SK-N-SH (cell line): Measurements from ENCODE around the gene C17orf50. TPM values are rescaled to one million over a fixed set of nuclear protein-coding genes. Genes with fewer than 3 reads are reported as not detected.

Experiments used
- CTCF ChIA-PET: fragments of 300-600, 350-600 bp; formaldehyde crosslinking; extraction: SDS; loops from one replicate; lab custom pipeline; 2021; lab: Yijun Ruan, JAX
- POLR2A ChIA-PET: fragments of 350-600 bp; sonication (Branson Sonifier 250); formaldehyde crosslinking; extraction: SDS; loops from one replicate; lab custom pipeline; 2020; ENCODE audit warnings: antibody characterized with exemption, inconsistent platforms; lab: Yijun Ruan, JAX
- DNase-seq: peaks from one replicate; pipeline ENCODE4 v3.0.0; 2012
- H2AFZ ChIP-seq: fragments of 200-600 bp; sonication (generic); 2 replicates; pipeline ENCODE4 v1.8.1; 2016; ENCODE audit warnings: antibody characterized with exemption, mild to moderate bottlenecking, low read depth
- H3F3A ChIP-seq: fragments of 200-600 bp; sonication (generic); replicated peaks from 2 replicates; pipeline ENCODE3; 2016; ENCODE audit warnings: antibody characterized with exemption, mild to moderate bottlenecking; ENCODE audit not compliant: insufficient read depth
- H3K27ac ChIP-seq, 2 experiments: fragments of 200-500 bp in 1 of 2; fragments of 200-600 bp in 1 of 2; sonication (Bioruptor generic) in 1 of 2; sonication (generic), shearing (Covaris generic) in 1 of 2; 2 replicates each; pipeline versions ENCODE4 v1.5.1 to v1.6.1; 2014 to 2016; ENCODE audit warnings: low read depth in 2 of 2, inconsistent platforms in 1 of 2, low read length in 1 of 2, mild to moderate bottlenecking in 1 of 2, mixed read lengths in 1 of 2
- H3K27me3 ChIP-seq: fragments of 200-600 bp; sonication (generic), shearing (Covaris generic); 2 replicates; pipeline ENCODE4 v1.6.1; 2016; ENCODE audit warnings: mixed run types; ENCODE audit not compliant: insufficient read depth
- H3K36me3 ChIP-seq, 2 experiments: fragments of 200-500 bp in 1 of 2; fragments of 200-600 bp in 1 of 2; sonication (Bioruptor generic) in 1 of 2; sonication (generic) in 1 of 2; replicated peaks in 1 of 2; 2 replicates each; pipeline versions ENCODE3 to v1.5.1; 2014 to 2016; ENCODE audit warnings: low read length in 1 of 2, mild to moderate bottlenecking in 1 of 2; ENCODE audit not compliant: insufficient read depth in 2 of 2, control insufficient read depth in 1 of 2
- H3K4me1 ChIP-seq, 2 experiments: fragments of 200-500 bp in 1 of 2; fragments of 200-600 bp in 1 of 2; sonication (Bioruptor generic) in 1 of 2; sonication (generic), shearing (Covaris generic) in 1 of 2; 2 replicates each; pipeline versions ENCODE4 v1.5.1 to v1.6.1; 2014 to 2016; ENCODE audit warnings: low read depth in 1 of 2, low read length in 1 of 2, mixed run types in 1 of 2; ENCODE audit not compliant: insufficient read depth in 2 of 2, control insufficient read depth in 1 of 2
- H3K4me2 ChIP-seq: fragments of 200-600 bp; sonication (generic), shearing (Covaris generic); 2 replicates; pipeline ENCODE4 v1.6.1; 2017; ENCODE audit warnings: mixed run types
- H3K4me3 ChIP-seq, 2 experiments: fragments of 200-500 bp in 1 of 2; fragments of 200-600 bp in 1 of 2; sonication (Bioruptor generic) in 1 of 2; sonication (generic), shearing (Covaris generic) in 1 of 2; 2 replicates each; pipeline versions ENCODE4 v1.5.1 to v1.8.1; 2014 to 2016; ENCODE audit warnings: low read depth in 2 of 2, inconsistent platforms in 1 of 2, low read length in 1 of 2, mild to moderate bottlenecking in 1 of 2, mixed read lengths in 1 of 2, moderate library complexity in 1 of 2
- H3K79me2 ChIP-seq: fragments of 200-600 bp; sonication (generic); 2 replicates; pipeline ENCODE4 v1.8.1; 2017; ENCODE audit warnings: mild to moderate bottlenecking; ENCODE audit not compliant: insufficient read depth
- H3K9ac ChIP-seq: fragments of 200-600 bp; sonication (generic); 2 replicates; pipeline ENCODE4 v1.6.1; 2017; ENCODE audit warnings: mixed run types
- H3K9me2 ChIP-seq: fragments of 200-600 bp; sonication (generic); 2 replicates; pipeline ENCODE4 v1.6.1; 2017; ENCODE audit warnings: mixed run types
- H3K9me3 ChIP-seq: fragments of 200-600 bp; sonication (generic); 2 replicates; pipeline ENCODE4 v1.6.1; 2017; ENCODE audit warnings: mixed run types, mild to moderate bottlenecking, moderate library complexity
- H4K20me1 ChIP-seq: fragments of 200-600 bp; sonication (generic); 2 replicates; pipeline ENCODE4 v1.6.1; 2017; ENCODE audit warnings: mild to moderate bottlenecking, mixed run types; ENCODE audit not compliant: insufficient read depth
- ELF1 ChIP-seq: IDR thresholded peaks from 2 replicates; pipeline ENCODE4 v1.4.0; 2012
- EP300 ChIP-seq, 2 experiments: IDR thresholded peaks; 2 replicates each; pipeline versions ENCODE4 v1.4.0 to v1.6.1; 2012; ENCODE audit warnings: borderline replicate concordance in 1 of 2, low read depth in 1 of 2, low read length in 1 of 2
- EZH2phosphoT487 ChIP-seq: fragments of 200-600 bp; sonication (generic); IDR thresholded peaks from 2 replicates; pipeline ENCODE4 v1.6.1; 2017; ENCODE audit warnings: low read depth, mixed run types, mild to moderate bottlenecking, antibody characterized with exemption, moderate library complexity, borderline replicate concordance
- FOXJ3 ChIP-seq: sonication (generic); formaldehyde crosslinking; IDR thresholded peaks from 2 replicates; pipeline ENCODE4 v1.5.1; 2020; ENCODE audit warnings: mild to moderate bottlenecking, missing genetic modification reagents
- GABPA ChIP-seq: IDR thresholded peaks from 2 replicates; pipeline ENCODE4 v1.4.0; 2012; ENCODE audit warnings: low read depth, mild to moderate bottlenecking
- GATA2 ChIP-seq: sonication (generic); formaldehyde crosslinking; IDR thresholded peaks from 2 replicates; pipeline ENCODE4 v1.5.0; 2020; ENCODE audit warnings: mild to moderate bottlenecking, missing genetic modification reagents
- JUND ChIP-seq: IDR thresholded peaks from 2 replicates; pipeline ENCODE4 v1.4.0; 2012
- MEF2A ChIP-seq: IDR thresholded peaks from 2 replicates; pipeline ENCODE4 v1.4.0; 2012; ENCODE audit warnings: low read depth, borderline replicate concordance
- MXI1 ChIP-seq: IDR thresholded peaks from 2 replicates; pipeline ENCODE4 v1.6.1; 2012; ENCODE audit warnings: mild to moderate bottlenecking, low read depth, low read length, improper control_type of control experiment
- NFIC ChIP-seq: IDR thresholded peaks from 2 replicates; pipeline ENCODE4 v1.4.0; 2012; ENCODE audit warnings: borderline replicate concordance
- NRF1 ChIP-seq: IDR thresholded peaks from 2 replicates; pipeline ENCODE4 v1.6.1; 2012; ENCODE audit warnings: low read depth, mild to moderate bottlenecking, low read length
- RAD21 ChIP-seq: IDR thresholded peaks from 2 replicates; pipeline ENCODE4 v1.6.1; 2012; ENCODE audit warnings: mild to moderate bottlenecking, low read length
- RCOR1 ChIP-seq: fragments of 150-350 bp; IDR thresholded peaks from 2 replicates; pipeline ENCODE4 v1.6.1; 2017; ENCODE audit warnings: antibody characterized with exemption, low read length
- RXRA ChIP-seq: IDR thresholded peaks from 2 replicates; pipeline ENCODE4 v1.4.0; 2012; ENCODE audit warnings: low read depth, mild to moderate bottlenecking, borderline replicate concordance
- TCF12 ChIP-seq: IDR thresholded peaks from 2 replicates; pipeline ENCODE4 v1.4.0; 2012
- YY1 ChIP-seq: IDR thresholded peaks from 2 replicates; pipeline ENCODE4 v1.4.0; 2012; ENCODE audit warnings: low read depth, mild to moderate bottlenecking
- ZBTB33 ChIP-seq: IDR thresholded peaks from 2 replicates; pipeline ENCODE4 v1.4.0; 2012; ENCODE audit warnings: low read depth, borderline replicate concordance
- WGBS: methylation state at CpG from one replicate; pipeline ENCODE4 v1.1.6; 2017; ENCODE audit warnings: low lambda C conversion rate; 5-methylcytosine and 5-hydroxymethylcytosine counted together
- polyA plus RNA-seq, 3 experiments: library from polyadenylated mRNA; depleted of rRNA; stranded (reverse); fragments of >200 nt; gene quantifications; 2 replicates each; pipeline ENCODE4 v1.2.3, GENCODE V29; 2012
- TF ChIP-seq, protein P1 (sequence below): IDR thresholded peaks from 2 replicates; pipeline ENCODE4 v1.4.0; 2012; ENCODE audit warnings: low read depth, borderline replicate concordance

The C17orf50 gene
- polyA plus RNA-seq, 1 of the 3 experiments (the other 2 are of a cell fraction) = 0.05 TPM

DNA sequence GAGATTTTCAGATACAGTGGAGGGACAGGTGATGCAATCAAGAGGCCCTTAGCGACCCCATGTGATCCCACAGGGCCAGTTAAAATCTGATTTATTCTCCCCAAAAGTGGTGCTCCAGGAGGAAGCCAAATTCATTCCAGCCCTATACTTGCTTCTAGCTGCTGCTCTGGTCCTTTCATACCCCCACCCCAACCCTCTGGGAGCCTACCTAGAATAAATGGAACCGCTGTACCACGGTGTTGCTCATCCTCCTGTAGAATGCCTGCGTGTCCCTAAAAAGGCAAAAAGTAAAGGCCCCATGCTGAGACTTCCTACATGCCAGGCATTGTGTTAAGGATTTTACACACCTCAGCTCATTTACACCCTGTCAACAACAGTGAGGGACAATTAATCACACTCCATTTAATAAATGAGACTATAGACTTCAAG, 31.3 kb upstream of the C17orf50 start:
- Histone ChIP-seq H3K27ac (no peak overlapping the region), H3K27me3 (no peaks in the 10 kb centered on the region), H3F3A (peaks cover 15% of the 10 kb centered on the region), H3K9me3 (no peaks in the 10 kb centered on the region), H2AFZ (no peak overlapping the region), H3K9ac (no peak overlapping the region), H3K4me2 (no peak overlapping the region), H3K9me2 (no peaks in the 10 kb centered on the region), H3K4me1 (peaks cover 18 to 30% of the 10 kb centered on the region in 2 experiments; a peak in 3 of 4 replicates), H4K20me1 (peaks cover 7% of the 10 kb centered on the region), H3K79me2 (no peaks in the 10 kb centered on the region), H3K4me3 (no peak overlapping the region), H3K36me3 (peaks cover 0 to 17% of the 10 kb centered on the region in 2 experiments)
- no peak for DNase-seq
- TF ChIP-seq TCF12 (no peak), YY1 (no peak), JUND (no peak), EZH2phosphoT487 (no peak), MEF2A (no peak), EP300 (IDR thresholded peaks at IDR 0.05; ENCODE audit: borderline replicate concordance in 1 of 2, low read depth in 1 of 2, low read length in 1 of 2) (no peak), MXI1 (no peak), GABPA (no peak), RAD21 (no peak), RXRA (no peak), RCOR1 (no peak), GATA2 (CRISPR knock-in tag) (no peak), NRF1 (no peak), ZBTB33 (no peak), NFIC (no peak), ELF1 (no peak), FOXJ3 (no peak)
- TF ChIP-seq, protein P1, sequence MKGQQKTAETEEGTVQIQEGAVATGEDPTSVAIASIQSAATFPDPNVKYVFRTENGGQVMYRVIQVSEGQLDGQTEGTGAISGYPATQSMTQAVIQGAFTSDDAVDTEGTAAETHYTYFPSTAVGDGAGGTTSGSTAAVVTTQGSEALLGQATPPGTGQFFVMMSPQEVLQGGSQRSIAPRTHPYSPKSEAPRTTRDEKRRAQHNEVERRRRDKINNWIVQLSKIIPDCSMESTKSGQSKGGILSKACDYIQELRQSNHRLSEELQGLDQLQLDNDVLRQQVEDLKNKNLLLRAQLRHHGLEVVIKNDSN = no peak
- WGBS = 93% methylated on average over 4 of the region's 4 CpGs
- POLR2A ChIA-PET = no interaction called here
- CTCF ChIA-PET = interaction anchor here (2.0 to 5.2 kb wide), 2 partner anchors 18 kb away, joined by 7 to 53 read pairs; no protein-coding TSS in a partner anchor
